Activated CD4-positive, alpha-beta T cell treated with anti-CD3 and anti-CD28 coated beads, Interleukin-2, amount 10 ng/mL, durations not matched to agents 7 days and 5 days (primary cell): ENCODE data around the gene FTCD. TPM values are rescaled to one million over a fixed set of nuclear protein-coding genes. Genes with fewer than 3 reads are reported as not detected.
"Not testable (repeated sequence)": the region's sequence is repeated elsewhere in the genome, so short reads cannot be mapped to it uniquely, and the experiment has no call there.

ENCODE experiments used
- CTCF ChIA-PET: fragments of 350-600 bp; sonication (Branson Sonifier 250); formaldehyde crosslinking; loops from one replicate; lab custom pipeline; 2021; ENCODE audit warnings: antibody characterized with exemption; lab: Charles Lee
- POLR2A ChIA-PET: fragments of 350-600 bp; sonication (Branson Sonifier 250); formaldehyde crosslinking; loops from one replicate; lab custom pipeline; 2021; ENCODE audit warnings: antibody characterized with exemption; lab: Charles Lee
- DNase-seq: peaks from one replicate; pipeline ENCODE4 v3.0.0-alpha.2; 2020
- H3K27ac Mint-ChIP-seq: one replicate; pipeline ENCODE4 v1.8.0; 2021; ENCODE audit warnings: mild to moderate bottlenecking, moderate library complexity, mixed read lengths
- H3K27me3 Mint-ChIP-seq: one replicate; pipeline ENCODE4 v1.8.0; 2021; ENCODE audit warnings: mixed read lengths
- H3K36me3 Mint-ChIP-seq: one replicate; pipeline ENCODE4 v1.8.0; 2021; ENCODE audit warnings: low read depth, mixed read lengths
- H3K4me1 Mint-ChIP-seq: one replicate; pipeline ENCODE4 v1.8.0; 2021; ENCODE audit warnings: mixed read lengths
- H3K4me3 Mint-ChIP-seq: one replicate; pipeline ENCODE4 v1.8.0; 2021; ENCODE audit warnings: mild to moderate bottlenecking, moderate library complexity, mixed read lengths
- H3K9me3 Mint-ChIP-seq: one replicate; pipeline ENCODE4 v1.8.0; 2021; ENCODE audit warnings: mixed read lengths
- total RNA-seq, 2 experiments: library from RNA; stranded (reverse); gene quantifications; one replicate each; pipeline ENCODE4 v1.2.3, GENCODE V29; 2021

The FTCD gene
- total RNA-seq, 2 experiments from 2014 or later, result not detected

DNA sequence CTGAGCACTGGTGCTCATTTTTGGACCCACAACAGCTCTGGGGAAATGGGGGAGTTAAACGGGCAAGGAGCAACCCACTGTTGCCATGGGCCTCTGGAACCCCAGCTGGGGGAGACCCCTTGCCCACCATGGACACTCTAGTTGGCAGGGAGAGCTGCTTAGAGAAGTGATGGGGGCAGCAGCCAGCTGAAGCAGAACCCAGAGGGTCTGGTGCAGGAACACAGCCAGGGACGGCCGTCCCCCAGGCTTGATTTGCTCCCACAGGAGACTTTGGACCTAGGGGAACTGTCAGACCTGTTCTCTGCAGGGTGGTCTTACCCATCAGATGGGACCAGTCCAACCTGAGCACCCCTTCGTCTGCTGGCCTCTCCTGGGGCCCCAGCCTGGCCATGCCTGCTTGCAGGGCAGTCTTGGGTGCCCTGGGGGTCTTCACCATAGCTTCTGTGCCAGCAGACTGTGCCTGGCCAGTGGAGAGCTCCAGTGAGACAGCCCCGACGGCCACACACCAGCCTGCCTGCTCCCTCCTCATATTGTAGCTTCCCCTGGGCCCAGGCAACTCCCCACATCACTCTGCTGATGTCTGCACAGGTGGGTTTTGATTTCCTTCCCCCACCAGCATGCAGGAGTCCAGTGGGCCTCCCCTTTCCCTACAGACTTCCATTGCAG is 17.6 kb upstream of the FTCD start:
- DNase-seq, result no peak
- CTCF ChIA-PET, result interaction anchor here (1.0 kb wide), 1 partner anchor 30 kb away, joined by 3 read pairs; no protein-coding TSS in a partner anchor

DNA sequence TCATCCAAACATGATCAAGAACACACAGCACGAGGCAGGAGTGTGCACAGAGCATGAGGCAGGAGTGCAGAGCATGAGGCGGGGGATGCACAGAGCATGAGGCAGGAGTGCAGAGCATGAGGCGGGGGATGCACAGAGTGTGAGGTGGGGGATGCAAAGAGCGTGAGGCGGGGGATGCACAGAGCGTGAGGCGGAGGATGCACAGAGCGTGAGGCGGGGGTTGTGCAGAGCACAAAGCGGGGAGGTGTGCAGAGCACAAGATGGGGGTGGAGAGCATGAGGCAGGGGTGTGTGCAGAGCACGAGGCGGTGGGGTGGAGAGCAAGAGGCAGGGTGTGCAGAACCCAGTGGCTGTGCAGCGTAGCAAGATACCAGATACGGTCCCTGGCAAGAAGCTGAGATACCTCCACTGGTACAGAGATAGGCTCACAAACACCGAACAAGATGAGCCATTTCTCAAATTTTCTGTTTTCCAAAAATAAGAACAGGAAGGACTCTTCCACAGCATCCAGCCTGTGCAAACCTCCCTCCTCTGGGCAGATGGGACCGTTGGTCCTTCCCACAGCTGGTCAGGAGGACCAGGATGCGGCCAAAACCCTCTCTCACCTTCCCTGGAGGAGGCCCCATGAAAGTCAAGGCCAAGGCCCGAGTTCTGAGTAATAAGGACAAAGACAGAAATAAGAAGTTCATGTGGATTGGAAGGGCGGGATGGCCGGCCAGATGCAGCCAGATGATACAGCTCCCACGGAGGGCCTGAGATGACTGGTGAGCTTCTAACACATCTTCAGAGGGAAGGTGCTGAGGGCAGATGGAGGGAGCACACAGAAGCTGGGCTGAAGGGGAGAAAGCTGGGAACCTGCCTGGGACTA is 16.9 kb upstream of the FTCD start:
- Mint-ChIP-seq H3K27ac (peak overlapping the region; percentile 54), H3K36me3 (peaks cover 2% of the 10 kb centered on the region), H3K4me3 (no peak overlapping the region), H3K4me1 (peaks cover 6% of the 10 kb centered on the region), H3K9me3 (peaks cover 26% of the 10 kb centered on the region), H3K27me3 (peaks cover 23% of the 10 kb centered on the region)
- POLR2A ChIA-PET, result no interaction called here
- DNase-seq, result no peak
- CTCF ChIA-PET, result interaction anchor here (1.0 kb wide), 1 partner anchor 29 kb away, joined by 3 read pairs; no protein-coding TSS in a partner anchor

More for the DNA sequence above, 17.6 kb upstream of the FTCD start:
- Mint-ChIP-seq H3K27ac (peak overlapping the region; percentile 54), H3K9me3 (peaks cover 28% of the 10 kb centered on the region), H3K4me3 (no peak overlapping the region), H3K4me1 (peaks cover 6% of the 10 kb centered on the region), H3K36me3 (peaks cover 2% of the 10 kb centered on the region), H3K27me3 (peaks cover 23% of the 10 kb centered on the region)
- POLR2A ChIA-PET, result no interaction called here

- Mint-ChIP-seq H3K4me1 (peaks cover 6% of the 10 kb centered on the region), H3K4me3 (no peak overlapping the region), H3K36me3 (peaks cover 2% of the 10 kb centered on the region), H3K27ac (no peak overlapping the region), H3K9me3 (peaks cover 26% of the 10 kb centered on the region), H3K27me3 (peaks cover 23% of the 10 kb centered on the region)
- ChIA-PET CTCF (no interaction called here), POLR2A (no interaction called here)
- DNase-seq, result no peak
Observed at GRCh38 chr21:46171585-46171984, 16.2 kb upstream of the FTCD start.

DNA sequence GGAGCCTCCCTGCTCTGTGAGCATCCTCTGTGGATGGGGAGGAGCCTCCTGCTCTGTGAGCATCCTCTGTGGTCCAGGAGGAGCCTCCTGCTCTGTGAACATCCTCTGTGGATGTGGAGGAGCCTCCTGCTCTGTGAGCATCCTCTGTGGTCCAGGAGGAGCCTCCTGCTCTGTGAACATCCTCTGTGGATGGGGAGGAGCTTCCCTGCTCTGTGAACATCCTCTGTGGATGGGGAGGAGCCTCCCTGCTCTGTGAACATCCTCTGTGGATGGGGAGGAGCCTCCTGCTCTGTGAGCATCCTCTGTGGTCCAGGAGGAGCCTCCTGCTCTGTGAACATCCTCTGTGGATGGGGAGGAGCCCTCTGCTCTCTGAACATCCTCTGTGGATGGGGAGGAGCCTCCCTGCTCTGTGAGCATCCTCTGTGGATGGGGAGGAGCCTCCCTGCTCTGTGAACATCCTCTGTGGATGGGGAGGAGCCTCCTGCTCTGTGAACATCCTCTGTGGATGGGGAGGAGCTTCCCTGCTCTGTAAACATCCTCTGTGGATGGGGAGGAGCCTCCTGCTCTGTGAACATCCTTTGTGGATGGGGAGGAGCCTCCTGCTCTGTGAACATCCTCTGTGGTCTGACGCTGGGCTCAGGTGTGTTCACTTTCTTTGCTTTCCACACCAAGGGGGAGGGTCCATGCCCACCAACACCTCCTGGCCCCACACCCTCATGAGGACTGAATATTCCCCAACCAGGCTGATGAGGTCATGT is 15.2 kb upstream of the FTCD start:
- H3K4me1 Mint-ChIP-seq, CTCF ChIA-PET: not testable (repeated sequence)
- peaks cover 19% of the 10 kb centered on the region for H3K9me3 Mint-ChIP-seq

DNA sequence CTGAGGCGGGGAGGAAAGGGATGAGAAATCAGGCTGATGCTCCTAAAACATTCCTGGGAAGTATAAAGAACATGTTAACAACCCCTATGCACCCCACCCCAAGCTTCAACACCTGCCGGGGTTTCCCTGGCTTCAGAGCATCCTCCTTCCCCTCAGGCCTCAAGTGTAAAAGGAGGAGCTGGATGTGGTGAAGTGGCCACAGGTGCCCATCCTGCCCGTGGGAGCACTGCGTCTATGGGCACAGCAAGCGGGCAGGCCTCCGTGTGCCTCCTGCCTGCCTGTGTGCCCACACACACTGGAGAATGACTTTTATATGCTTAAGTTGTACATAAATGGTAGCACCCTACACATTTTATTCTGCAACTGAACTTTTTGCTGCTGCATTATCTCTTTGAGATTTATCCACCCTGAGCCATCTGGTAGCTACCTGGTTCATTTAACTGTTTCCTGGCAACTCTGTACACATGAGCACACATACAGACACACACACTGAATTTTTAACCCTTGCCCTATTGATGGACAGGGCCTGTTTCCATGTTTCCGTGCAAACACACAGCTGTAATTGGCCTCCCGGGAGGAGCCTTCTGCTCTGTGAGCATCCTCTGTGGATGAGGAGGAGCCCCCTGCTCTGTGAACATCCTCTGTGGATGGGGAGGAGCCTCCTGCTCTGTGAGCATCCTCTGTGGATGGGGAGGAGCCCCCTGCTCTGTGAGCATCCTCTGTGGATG is 13.4 kb upstream of the FTCD start:
- ChIA-PET POLR2A (no interaction called here), CTCF (no interaction called here)
- no peaks in the 10 kb centered on the region for H3K36me3 Mint-ChIP-seq
- no peak overlapping the region for H3K4me3 Mint-ChIP-seq
- DNase-seq, result no peak
- peaks cover 6% of the 10 kb centered on the region for H3K9me3 Mint-ChIP-seq
- H3K27me3 Mint-ChIP-seq, result no peaks in the 10 kb centered on the region
- H3K27ac Mint-ChIP-seq, result no peak overlapping the region
- peaks cover 6% of the 10 kb centered on the region for H3K4me1 Mint-ChIP-seq

More for the DNA sequence above, 15.2 kb upstream of the FTCD start:
- DNase-seq, result peak; percentile 38
- H3K36me3 Mint-ChIP-seq, H3K4me3 Mint-ChIP-seq, POLR2A ChIA-PET: not testable (repeated sequence)
- Mint-ChIP-seq H3K27ac (peak overlapping the region; percentile 9), H3K27me3 (peaks cover 14% of the 10 kb centered on the region)

DNA sequence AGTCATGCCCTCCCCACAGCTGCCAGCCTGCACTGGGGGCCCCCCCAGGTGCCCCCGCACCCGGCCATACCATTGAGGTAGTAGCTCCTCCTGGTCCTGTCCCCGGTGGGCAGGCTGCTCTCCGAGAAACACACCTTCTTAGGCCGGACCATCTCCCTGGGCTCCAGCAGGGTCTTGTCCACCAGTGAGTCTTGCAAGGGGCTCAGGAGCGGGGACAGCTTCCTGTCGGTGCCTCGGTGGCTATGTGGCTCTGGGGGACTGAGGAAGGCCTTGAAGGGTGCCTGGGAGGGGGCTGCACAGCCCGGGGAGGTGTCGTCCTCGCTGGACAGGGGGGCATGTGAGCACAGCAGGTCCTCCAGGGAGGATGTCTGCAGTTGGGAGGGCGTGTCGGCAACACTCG is 12.9 kb upstream of the FTCD start:
- Mint-ChIP-seq H3K27me3 (no peaks in the 10 kb centered on the region), H3K4me3 (no peak overlapping the region), H3K36me3 (no peaks in the 10 kb centered on the region), H3K9me3 (peaks cover under 1% of the 10 kb centered on the region), H3K27ac (no peak overlapping the region), H3K4me1 (peaks cover 6% of the 10 kb centered on the region)
- ChIA-PET POLR2A (no interaction called here), CTCF (no interaction called here)
- DNase-seq, result no peak

- DNase-seq, result no peak
- Mint-ChIP-seq H3K36me3 (no peaks in the 10 kb centered on the region), H3K9me3 (no peaks in the 10 kb centered on the region), H3K27ac (no peak overlapping the region), H3K27me3 (no peaks in the 10 kb centered on the region), H3K4me1 (no peaks in the 10 kb centered on the region), H3K4me3 (no peak overlapping the region)
- POLR2A ChIA-PET, result no interaction called here
- CTCF ChIA-PET, result no interaction called here
Observed at GRCh38 chr21:46165098-46165497, 9.7 kb upstream of the FTCD start.

GRCh38 chr21:46163380-46163779 is 8.0 kb upstream of the FTCD start:
- H3K27me3 Mint-ChIP-seq, result no peaks in the 10 kb centered on the region
- DNase-seq, result no peak
- H3K4me3 Mint-ChIP-seq, result no peak overlapping the region
- ChIA-PET POLR2A (no interaction called here), CTCF (interaction anchor here (1.8 kb wide), 1 partner anchor 10 kb away, joined by 4 read pairs; no protein-coding TSS in a partner anchor)
- H3K4me1 Mint-ChIP-seq, result no peaks in the 10 kb centered on the region
- H3K36me3 Mint-ChIP-seq, result no peaks in the 10 kb centered on the region
- no peaks in the 10 kb centered on the region for H3K9me3 Mint-ChIP-seq
- no peak overlapping the region for H3K27ac Mint-ChIP-seq

DNA sequence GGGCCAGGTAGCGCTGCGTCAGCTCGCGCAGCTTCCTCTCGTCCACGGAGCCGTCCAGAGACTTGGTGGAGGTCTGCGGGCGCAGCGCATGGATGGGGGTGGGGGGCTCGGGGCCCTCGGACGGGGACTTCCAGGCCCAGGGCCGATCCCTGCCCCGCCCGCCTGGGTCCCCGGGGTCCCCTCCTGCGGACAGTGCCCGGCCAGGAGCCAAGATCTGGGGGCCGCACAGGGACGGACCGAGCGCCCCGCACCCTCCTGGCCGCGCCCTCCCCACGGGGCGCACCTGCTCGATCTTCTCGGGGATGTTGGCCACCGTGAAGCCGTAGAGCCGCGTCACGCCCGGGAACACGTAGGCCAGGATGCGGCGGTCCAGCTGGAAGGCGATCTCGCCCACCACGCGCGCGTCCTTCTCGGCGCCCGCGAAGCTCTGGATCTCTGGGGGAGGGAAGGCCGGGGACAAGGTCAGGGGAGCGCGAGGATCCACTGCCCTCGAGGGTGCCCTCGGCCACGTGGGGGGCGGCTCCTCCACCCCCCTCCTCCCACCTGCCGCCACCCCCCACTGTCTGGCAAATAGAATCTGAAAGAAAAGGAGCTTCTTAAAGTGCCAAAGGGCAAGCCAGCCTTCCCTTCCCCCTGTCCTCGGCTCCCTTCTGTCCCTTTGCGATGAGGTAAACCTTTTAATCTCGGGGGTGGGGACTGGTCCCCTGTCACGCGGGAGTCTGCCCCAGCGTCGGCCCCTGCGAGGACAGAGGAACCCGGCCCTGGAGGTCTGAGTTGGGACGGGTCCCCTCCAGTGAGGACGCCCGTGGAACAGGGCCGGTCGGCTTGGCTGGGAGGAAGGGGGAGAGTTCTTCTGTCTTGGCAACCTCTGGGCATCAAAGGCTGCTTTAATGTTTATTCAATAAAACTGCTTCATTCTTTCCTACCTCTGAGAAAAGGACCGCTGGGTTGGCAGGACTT is 6.5 kb upstream of the FTCD start:
- Mint-ChIP-seq H3K9me3 (no peaks in the 10 kb centered on the region), H3K27me3 (no peaks in the 10 kb centered on the region), H3K36me3 (no peaks in the 10 kb centered on the region), H3K4me1 (no peaks in the 10 kb centered on the region), H3K4me3 (no peak overlapping the region), H3K27ac (no peak overlapping the region)
- DNase-seq, result no peak
- ChIA-PET POLR2A (no interaction called here), CTCF (interaction anchor here (0.9 to 1.2 kb wide), 2 partner anchors 12 to 19 kb away, joined by 3 to 4 read pairs; no protein-coding TSS in a partner anchor)

GRCh38 chr21:46160907-46161632 is 5.7 kb upstream of the FTCD start:
- ChIA-PET POLR2A (no interaction called here), CTCF (interaction anchor here (0.9 to 1.2 kb wide), 2 partner anchors 11 to 18 kb away, joined by 3 to 4 read pairs; no protein-coding TSS in a partner anchor)
- Mint-ChIP-seq H3K9me3 (no peaks in the 10 kb centered on the region), H3K36me3 (no peaks in the 10 kb centered on the region), H3K4me3 (no peak overlapping the region), H3K27me3 (no peaks in the 10 kb centered on the region), H3K27ac (no peak overlapping the region), H3K4me1 (no peaks in the 10 kb centered on the region)
- no peak for DNase-seq

DNA sequence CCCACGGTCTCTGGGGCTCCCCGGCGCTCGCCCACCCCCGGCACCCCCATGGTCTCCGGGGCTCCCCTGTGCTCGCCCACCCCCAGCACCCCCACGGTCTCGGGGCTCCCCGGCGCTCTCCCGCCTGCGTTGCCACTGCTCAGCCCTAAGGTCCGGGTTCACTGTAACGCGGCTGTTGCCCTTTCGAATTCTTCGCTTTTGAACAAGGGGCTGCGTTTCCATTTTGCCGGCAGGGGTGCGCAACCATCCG is 5.2 kb upstream of the FTCD start:
- no peaks in the 10 kb centered on the region for H3K9me3 Mint-ChIP-seq
- ChIA-PET POLR2A (interaction anchor here (0.6 kb wide), 1 partner anchor 62 kb away, joined by 5 read pairs; no protein-coding TSS in a partner anchor), CTCF (no interaction called here)
- H3K27ac Mint-ChIP-seq, result no peak overlapping the region
- no peaks in the 10 kb centered on the region for H3K36me3 Mint-ChIP-seq
- no peaks in the 10 kb centered on the region for H3K4me1 Mint-ChIP-seq
- H3K27me3 Mint-ChIP-seq, result no peaks in the 10 kb centered on the region
- DNase-seq, result no peak
- H3K4me3 Mint-ChIP-seq, result no peak overlapping the region
